Fibroblast of the aortic adventitia (primary cell): Measurements from ENCODE around the gene ELOB. TPM values are rescaled to one million over a fixed set of nuclear protein-coding genes. Genes with fewer than 3 reads are reported as not detected.

Experiments used
- DNase-seq: peaks from one replicate; pipeline ENCODE4 v3.0.0-alpha.2; 2010; ENCODE audit warnings: low read depth
- H3K4me3 ChIP-seq: 2 replicates; pipeline ENCODE4 v1.5.1; 2011; ENCODE audit warnings: low read depth, mild to moderate bottlenecking, control low read depth, low read length, moderate library complexity
- CTCF ChIP-seq: IDR thresholded peaks from 2 replicates; pipeline ENCODE4 v1.5.1; 2011; ENCODE audit warnings: mild to moderate bottlenecking, low read length, control low read depth, inconsistent platforms; ENCODE audit not compliant: insufficient read depth
- total RNA-seq: library from RNA; depleted of rRNA; stranded (reverse); fragments of >200 nt; gene quantifications from 2 replicates; pipeline ENCODE4 v1.2.3, GENCODE V29; 2012; ENCODE audit warnings: low replicate concordance

Gene ELOB
- total RNA-seq, 1 donor = 316 TPM

DNA sequence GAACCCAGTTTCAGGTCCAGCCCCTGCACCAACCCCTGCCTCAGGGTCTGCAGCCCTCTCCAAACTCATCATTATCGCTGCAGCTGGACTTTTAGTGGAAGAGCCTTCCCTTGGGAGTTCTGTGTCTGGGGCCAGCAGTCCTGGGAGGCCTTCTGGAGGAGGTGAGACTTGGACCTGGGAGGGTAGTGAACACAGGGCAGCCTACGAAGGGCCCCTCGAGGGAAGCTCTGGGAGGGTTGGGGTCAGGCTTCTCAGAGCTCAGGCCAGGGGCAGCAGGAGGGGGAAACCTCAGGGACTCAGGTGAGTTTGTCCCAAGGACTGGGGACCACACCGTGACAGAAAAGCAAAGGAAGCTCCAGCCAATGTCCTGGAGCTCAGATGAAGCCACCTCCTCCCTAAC lies 35.9 kb downstream of the ELOB start:
- no peak for TF ChIP-seq CTCF
- no peak for DNase-seq
- no peak overlapping the region for H3K4me3 ChIP-seq

- H3K4me3 ChIP-seq = no peak overlapping the region
- no peak for TF ChIP-seq CTCF
- DNase-seq = no peak
These were observed 36.6 kb downstream of the ELOB start for GRCh38 chr16:2740476-2740875.

- TF ChIP-seq CTCF = no peak
- H3K4me3 ChIP-seq = no peak overlapping the region
- DNase-seq = no peak
These were observed 37.3 kb downstream of the ELOB start for GRCh38 chr16:2739625-2740430.

DNA sequence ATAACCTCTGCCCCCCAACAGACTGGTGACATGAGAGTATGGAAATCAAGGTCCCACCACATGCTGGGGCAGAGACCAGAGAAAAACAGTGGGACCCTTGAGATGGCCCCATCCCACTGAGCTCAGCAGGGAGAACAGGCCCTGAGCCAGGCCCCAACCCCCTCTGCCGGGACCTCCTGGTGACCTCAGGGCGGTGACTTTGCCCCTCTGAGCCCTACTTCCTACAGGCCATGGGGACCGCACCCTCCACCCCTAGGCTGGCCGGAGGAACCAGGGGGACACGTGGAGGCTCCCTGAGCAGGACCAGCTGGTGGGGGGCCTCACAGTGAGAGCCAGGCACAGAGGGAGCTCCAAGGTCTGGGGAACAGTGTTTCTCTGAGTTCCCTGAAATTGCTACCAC lies 38.5 kb downstream of the ELOB start:
- DNase-seq = no peak
- no peak overlapping the region for H3K4me3 ChIP-seq
- TF ChIP-seq CTCF = no peak

- DNase-seq = no peak
- TF ChIP-seq CTCF = no peak
These were observed 39.1 kb downstream of the ELOB start for GRCh38 chr16:2737895-2738418.

DNA sequence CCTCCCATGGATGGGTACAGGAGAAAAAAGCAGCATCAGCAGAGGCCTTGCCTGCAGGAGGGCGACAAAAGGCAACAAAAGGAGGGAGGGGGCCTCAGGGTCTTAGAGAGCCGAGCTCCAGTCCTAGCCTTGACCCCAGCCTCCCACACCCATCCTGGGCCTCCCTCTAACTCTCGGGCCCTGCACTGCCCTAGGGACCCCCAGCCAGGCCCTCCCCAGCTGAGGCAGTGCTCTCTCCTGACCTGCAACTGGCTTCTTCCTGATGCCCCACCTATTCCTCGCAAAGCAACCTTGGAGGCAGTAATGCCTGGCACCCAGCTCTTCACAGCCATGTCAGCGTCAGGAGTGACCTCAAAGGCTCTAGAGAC lies 39.9 kb downstream of the ELOB start:
- no peak for DNase-seq
- no peak overlapping the region for H3K4me3 ChIP-seq
- no peak for TF ChIP-seq CTCF

More at GRCh38 chr16:2737895-2738418, 39.1 kb downstream of the ELOB start:
- H3K4me3 ChIP-seq = no peak overlapping the region
